HPDE6-E6E7 (cell line): Measurements from ENCODE around the gene PDK1.
"Not testable (repeated sequence)": the region's sequence is repeated elsewhere in the genome, so short reads cannot be mapped to it uniquely, and the experiment has no call there.

ENCODE experiments used
- DNase-seq: peaks from one replicate; pipeline ENCODE4 v3.0.0; 2011; ENCODE audit warnings: missing footprints; ENCODE audit errors: extremely low spot score

PDK1 gene

GRCh38 chr2:172555522-172556283, at the start of gene PDK1:
TSS of gene PDK1 (plus strand) at chr2:172556090. CDS start at chr2:172556151, 61 bp downstream.
- peak; percentile 80 for DNase-seq

- DNase-seq, result no peak
Observed at GRCh38 chr2:172507199-172507598, 48.7 kb upstream of the PDK1 start.

- no peak for DNase-seq
Observed at GRCh38 chr2:172510088-172510487, 45.8 kb upstream of the PDK1 start.

DNA sequence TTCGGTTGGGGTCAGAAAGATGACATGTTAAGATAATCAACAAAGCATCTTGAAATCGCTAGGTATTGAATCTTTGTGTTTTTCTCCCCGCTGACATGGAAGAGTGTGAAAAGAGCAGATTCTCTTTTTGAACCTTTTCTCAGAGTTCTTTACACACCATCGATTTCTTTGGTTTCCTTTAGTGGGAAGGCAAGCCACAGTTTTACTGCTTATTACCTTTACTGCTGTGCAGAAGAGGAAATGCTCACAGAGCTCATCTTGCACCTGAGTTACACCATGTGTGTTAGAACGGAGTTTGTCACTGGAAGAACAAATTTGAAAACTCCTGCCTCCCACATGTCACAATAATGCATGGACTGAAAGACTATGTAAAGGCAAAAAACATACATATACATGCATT, 45.3 kb upstream of the PDK1 start:
- DNase-seq, result no peak

GRCh38 chr2:172512810-172513523, 42.9 kb upstream of the PDK1 start:
- no peak for DNase-seq

DNA sequence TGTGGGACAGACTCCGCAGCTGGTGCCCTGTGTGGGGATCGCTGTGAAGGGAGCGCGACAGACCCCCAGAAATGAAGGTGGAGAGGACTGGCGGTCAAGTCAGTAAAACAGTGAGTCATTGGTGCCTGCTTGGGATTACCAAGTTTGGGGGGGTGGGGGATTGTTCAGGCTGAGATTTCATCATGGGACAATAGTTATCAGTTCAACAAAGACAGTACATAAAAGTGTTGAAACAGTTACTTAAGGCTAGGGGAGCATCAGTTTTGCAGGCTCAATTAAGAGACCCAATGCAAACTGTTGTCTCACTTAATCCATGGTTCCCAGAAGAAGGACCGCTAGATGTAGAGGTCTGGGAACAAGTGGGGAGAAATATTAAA, 42.4 kb upstream of the PDK1 start:
- DNase-seq, result no peak

- no peak for DNase-seq
Observed at GRCh38 chr2:172513935-172514586, 41.8 kb upstream of the PDK1 start.

- DNase-seq, result no peak
Observed at GRCh38 chr2:172516299-172516698, 39.6 kb upstream of the PDK1 start.

DNA sequence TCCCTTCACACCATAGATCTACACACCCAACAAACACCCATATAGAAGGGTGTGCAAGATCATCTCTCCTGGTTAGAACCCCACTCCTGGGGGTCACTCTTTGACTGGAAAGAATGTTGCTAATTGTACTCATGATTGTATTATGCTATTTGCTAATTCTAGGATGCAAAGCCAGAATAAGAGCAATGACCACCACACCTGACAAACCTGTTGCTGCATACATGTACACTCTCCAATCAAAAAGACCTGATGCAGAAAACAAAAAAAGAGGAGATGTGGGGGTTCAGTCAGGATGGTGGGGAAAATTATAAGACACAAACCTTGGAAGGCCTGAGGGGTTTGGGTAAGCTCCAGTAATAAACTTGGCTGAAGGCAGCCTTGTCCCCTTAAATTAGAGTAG, 36.9 kb upstream of the PDK1 start:
- no peak for DNase-seq

- DNase-seq, result no peak
Observed at GRCh38 chr2:172525601-172526000, 30.3 kb upstream of the PDK1 start.

DNA sequence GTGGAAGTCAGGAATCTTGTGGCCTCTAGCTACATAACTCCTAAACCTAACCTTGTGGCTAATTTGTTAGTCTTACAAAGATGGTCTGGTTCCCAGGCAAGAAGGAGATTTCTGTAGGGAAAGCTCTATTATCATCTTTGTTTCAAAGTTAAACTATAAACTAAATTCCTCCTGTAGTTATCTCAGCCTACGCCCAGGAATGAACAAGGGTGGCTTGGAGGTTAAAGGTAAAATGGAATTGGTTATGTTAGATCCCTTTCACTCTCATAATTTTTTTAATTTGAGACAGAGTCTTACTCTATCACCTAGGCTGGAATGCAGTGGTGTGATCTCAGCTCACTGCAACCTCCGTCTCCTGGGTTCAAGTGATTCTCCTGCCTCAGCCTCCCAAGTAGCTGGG, 24.6 kb upstream of the PDK1 start:
- DNase-seq, result no peak

DNA sequence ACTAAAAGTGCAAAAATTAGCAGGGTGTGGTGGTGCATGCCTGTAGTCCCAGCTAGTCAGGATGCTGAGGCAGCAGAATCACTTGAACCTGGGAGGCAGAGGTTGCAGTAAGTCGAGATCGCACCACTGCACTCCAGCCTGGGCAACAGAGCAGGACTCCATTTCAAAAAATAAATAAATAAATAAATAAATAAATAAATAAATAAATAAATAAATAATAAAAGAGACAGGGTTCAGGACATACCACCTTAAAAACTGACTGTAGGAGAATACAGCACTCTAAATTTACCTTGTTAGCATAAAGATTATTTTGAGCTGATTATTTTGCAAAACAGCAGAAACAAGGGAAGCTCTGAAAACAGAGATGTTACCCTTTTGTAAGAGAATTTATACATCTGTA, 23.4 kb upstream of the PDK1 start:
- not testable (repeated sequence) for DNase-seq

GRCh38 chr2:172533687-172534086, 22.2 kb upstream of the PDK1 start:
- no peak for DNase-seq

DNA sequence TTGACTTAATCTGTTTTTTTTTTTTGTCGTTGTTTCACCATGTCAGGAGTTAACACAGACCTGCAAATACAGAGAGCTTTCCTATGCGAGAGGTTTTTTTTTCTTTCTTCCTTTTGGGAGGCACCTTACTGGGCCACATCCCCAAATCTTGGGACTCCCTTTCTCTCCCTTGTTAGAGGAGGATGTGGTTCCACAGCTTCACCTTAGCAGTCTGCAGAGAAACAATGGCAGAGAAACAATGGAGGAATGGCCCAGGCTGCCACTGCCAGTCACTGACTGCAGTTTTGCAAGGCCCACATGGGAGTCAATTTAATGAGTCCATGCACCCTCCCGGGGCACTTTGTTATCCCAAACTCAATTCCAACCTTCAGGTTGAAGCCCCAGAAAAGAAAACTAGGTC, 20.8 kb upstream of the PDK1 start:
- DNase-seq, result no peak

GRCh38 chr2:172537851-172538250, 18.0 kb upstream of the PDK1 start:
- DNase-seq, result not testable (repeated sequence)

DNA sequence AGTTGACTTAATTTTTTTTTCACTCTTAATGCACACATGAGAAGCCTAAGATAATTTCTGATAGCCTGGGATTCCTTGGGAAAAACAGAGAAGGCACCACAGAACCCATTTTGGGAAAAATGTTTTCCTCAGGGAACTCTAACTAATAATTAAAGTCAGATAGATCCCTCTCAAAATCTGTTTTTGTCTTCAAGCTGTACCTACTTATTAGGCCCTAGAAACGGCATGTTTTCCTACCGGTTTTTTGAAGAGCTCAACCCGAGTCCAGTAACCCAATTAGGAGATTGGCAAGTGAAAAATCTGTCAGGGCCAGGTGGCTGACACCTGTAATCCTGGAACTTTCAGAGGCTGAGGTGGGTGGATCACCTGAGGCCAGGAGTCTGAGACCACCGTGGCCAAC, 16.1 kb upstream of the PDK1 start:
- DNase-seq, result no peak

- no peak for DNase-seq
Observed at GRCh38 chr2:172540421-172540820, 15.5 kb upstream of the PDK1 start.

DNA sequence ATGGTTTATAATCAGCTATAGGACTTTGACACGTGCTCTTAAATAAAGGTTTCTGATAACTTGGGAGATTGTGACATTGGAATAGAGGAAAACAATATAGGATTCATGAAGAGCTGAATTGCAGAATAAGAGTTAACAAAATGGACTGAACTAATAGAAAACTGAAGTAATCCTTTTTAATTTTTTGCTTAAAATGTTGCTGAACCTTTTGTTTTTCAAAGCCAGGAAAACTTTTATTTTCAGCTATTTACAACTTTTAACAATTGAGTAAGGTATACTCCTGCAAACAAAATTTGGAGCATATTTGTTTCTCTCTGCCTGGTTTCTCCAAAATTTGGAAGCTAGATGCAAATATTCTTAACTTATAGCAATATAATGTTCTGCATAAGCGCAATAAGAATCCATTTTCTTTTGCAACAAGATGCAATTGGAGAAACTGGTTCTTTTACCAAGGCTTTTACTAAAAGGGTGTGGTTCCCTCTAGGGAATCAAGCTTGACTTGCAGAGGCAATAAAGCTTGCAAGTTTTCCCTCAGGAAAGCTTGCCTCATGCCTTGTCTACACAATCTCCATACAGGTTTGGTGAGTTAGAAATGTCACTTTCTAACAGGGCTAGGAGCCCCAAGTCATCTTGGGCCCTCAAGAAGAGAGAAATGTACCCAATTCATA, 10.3 kb upstream of the PDK1 start:
- no peak for DNase-seq

GRCh38 chr2:172549131-172549530, 6.8 kb upstream of the PDK1 start:
- no peak for DNase-seq

DNA sequence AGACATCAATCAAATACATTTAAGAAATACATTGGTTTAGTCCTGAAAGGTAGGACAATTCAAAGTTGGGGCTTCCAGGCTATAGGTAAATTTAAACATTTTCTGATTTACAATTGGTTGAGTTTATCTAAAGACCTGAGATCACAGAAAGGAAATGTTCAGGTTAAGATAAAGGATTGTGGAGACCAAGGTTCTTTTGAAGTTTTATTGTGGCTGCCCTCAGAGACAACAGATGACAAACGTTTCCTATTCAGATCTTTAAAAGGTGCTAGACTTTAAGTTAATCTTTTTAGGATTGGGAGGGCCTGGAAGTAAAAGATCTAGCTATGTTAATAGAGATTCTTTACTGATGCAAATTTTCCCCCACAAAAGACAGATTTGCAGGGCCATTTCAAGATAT, 6.1 kb upstream of the PDK1 start:
- DNase-seq, result not testable (repeated sequence)

DNA sequence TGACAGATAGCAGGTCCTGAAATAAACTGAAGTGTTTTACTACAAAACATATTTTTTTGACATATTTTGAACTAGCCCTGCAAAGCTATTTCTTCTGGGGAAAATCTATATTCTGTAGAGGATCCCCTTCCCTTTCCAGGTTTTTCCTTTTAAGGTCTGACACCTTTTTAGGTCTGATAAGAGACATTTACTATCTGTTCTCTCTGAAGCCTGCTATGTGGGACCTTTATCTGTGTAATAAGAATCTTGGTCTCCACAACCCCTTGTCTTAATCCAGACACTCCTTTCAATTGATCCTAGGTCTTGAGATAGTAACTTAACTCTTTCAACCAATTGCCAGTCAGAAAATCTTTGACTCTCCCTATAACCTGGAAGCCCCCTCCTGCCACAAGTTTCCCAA, 5.5 kb upstream of the PDK1 start:
- no peak for DNase-seq

DNA sequence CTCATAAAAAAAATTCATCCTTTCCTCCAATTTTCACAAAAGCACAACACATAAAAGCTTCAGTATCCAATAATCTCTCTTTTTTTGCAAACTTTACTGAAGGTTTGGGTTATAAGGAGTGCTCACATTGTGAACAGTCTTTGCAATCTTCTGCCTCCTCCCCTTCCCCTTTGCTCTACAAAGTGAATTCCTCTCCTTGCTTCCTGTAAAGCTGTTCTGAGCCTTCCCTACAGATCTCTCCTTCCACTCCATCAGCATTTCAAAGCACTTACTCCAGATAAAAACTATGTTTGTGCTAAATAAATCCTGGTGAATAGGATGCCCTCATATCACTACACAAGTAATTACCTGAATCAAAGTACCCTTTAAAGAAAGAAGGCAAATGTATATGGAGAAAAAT, 4.6 kb upstream of the PDK1 start:
- no peak for DNase-seq
